ENCODE measurements around the gene DSCAML1. TPM values are rescaled to one million over a fixed set of nuclear protein-coding genes. Genes with fewer than 3 reads are reported as not detected.

Gene DSCAML1
- polyA plus RNA-seq, 2 donors: 0.04 TPM

- H3K4me1 ChIP-seq (ENCODE audit: control insufficient read depth in 2 of 2, insufficient read depth in 2 of 2, low read length in 1 of 2): peaks cover 3 to 9% of the 10 kb centered on the region in 2 donors
- peak overlapping the region in 1 of 2 donors; percentile 36 for H3K4me3 ChIP-seq (ENCODE audit: low read depth in 1 of 2, low read length in 2 of 2)
- WGBS, 2 donors: 5 to 7% methylated on average over 50 to 53 of the region's 53 CpGs
- H3K27ac ChIP-seq (ENCODE audit: low read depth in 2 of 2, low read length in 1 of 2): no peak overlapping the region
- H3K9me3 ChIP-seq (ENCODE audit: control insufficient read depth in 2 of 2, insufficient read depth in 1 of 2, low read depth in 1 of 2, low read length in 1 of 2): no peaks in the 10 kb centered on the region
- peaks cover 13 to 14% of the 10 kb centered on the region in 2 donors for H3K27me3 ChIP-seq (ENCODE audit: control insufficient read depth in 1 of 2, insufficient read depth in 2 of 2, low read length in 2 of 2)
- no peaks in the 10 kb centered on the region for H3K36me3 ChIP-seq (ENCODE audit: control insufficient read depth in 2 of 2, insufficient read depth in 2 of 2, low read length in 1 of 2)
Observed at GRCh38 chr11:117795638-117796455, 1.2 kb downstream of the DSCAML1 start.

- Histone ChIP-seq H3K27me3 (ENCODE audit: control insufficient read depth in 1 of 2, insufficient read depth in 2 of 2, low read length in 2 of 2) (peaks cover 13 to 14% of the 10 kb centered on the region in 2 donors), H3K27ac (ENCODE audit: low read depth in 2 of 2, low read length in 1 of 2) (no peak overlapping the region), H3K4me3 (ENCODE audit: low read depth in 1 of 2, low read length in 2 of 2) (peak overlapping the region in 1 of 2 donors; percentile 1), H3K36me3 (ENCODE audit: control insufficient read depth in 2 of 2, insufficient read depth in 2 of 2, low read length in 1 of 2) (no peaks in the 10 kb centered on the region), H3K4me1 (ENCODE audit: control insufficient read depth in 2 of 2, insufficient read depth in 2 of 2, low read length in 1 of 2) (peaks cover 3 to 9% of the 10 kb centered on the region in 2 donors), H3K9me3 (ENCODE audit: control insufficient read depth in 2 of 2, insufficient read depth in 1 of 2, low read depth in 1 of 2, low read length in 1 of 2) (no peaks in the 10 kb centered on the region)
- WGBS, 2 donors: 45 to 48% methylated on average over 29 of the region's 29 CpGs
Observed at GRCh38 chr11:117794772-117795629, 2.0 kb downstream of the DSCAML1 start.

DNA sequence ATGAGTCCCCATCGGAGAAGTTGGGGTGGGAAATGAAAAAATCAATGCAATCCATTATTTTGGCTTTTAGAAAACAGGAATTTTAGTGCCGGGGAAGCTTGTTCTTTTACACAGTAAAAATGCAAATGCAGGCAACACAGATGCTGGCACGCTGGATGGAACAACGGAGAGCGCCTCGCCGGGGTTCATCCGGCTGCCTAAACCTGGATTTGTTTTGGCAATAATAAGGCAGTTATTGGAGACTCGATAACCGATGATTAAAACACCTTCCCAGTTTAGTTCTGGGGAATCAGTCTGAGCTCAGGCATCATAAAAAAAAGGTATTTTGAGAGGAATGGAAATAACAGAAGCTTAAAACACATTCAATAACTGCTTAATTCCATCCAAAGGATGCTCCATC lies 2.9 kb downstream of the DSCAML1 start:
- Histone ChIP-seq H3K4me3 (ENCODE audit: low read depth in 1 of 2, low read length in 2 of 2) (no peak overlapping the region), H3K4me1 (ENCODE audit: control insufficient read depth in 2 of 2, insufficient read depth in 2 of 2, low read length in 1 of 2) (peaks cover 3 to 9% of the 10 kb centered on the region in 2 donors), H3K36me3 (ENCODE audit: control insufficient read depth in 2 of 2, insufficient read depth in 2 of 2, low read length in 1 of 2) (no peaks in the 10 kb centered on the region), H3K27me3 (ENCODE audit: control insufficient read depth in 1 of 2, insufficient read depth in 2 of 2, low read length in 2 of 2) (peaks cover 11 to 14% of the 10 kb centered on the region in 2 donors), H3K27ac (ENCODE audit: low read depth in 2 of 2, low read length in 1 of 2) (no peak overlapping the region), H3K9me3 (ENCODE audit: control insufficient read depth in 2 of 2, insufficient read depth in 1 of 2, low read depth in 1 of 2, low read length in 1 of 2) (no peaks in the 10 kb centered on the region)
- 83 to 89% methylated on average over 10 of the region's 10 CpGs for WGBS, 2 donors

GRCh38 chr11:117793583-117793982 lies 3.4 kb downstream of the DSCAML1 start:
- H3K9me3 ChIP-seq (ENCODE audit: control insufficient read depth in 2 of 2, insufficient read depth in 1 of 2, low read depth in 1 of 2, low read length in 1 of 2): no peaks in the 10 kb centered on the region
- 92% methylated on average over 9 of the region's 9 CpGs for WGBS, 2 donors
- no peak overlapping the region for H3K4me3 ChIP-seq (ENCODE audit: low read depth in 1 of 2, low read length in 2 of 2)
- no peaks in the 10 kb centered on the region for H3K36me3 ChIP-seq (ENCODE audit: control insufficient read depth in 2 of 2, insufficient read depth in 2 of 2, low read length in 1 of 2)
- no peak overlapping the region for H3K27ac ChIP-seq (ENCODE audit: low read depth in 2 of 2, low read length in 1 of 2)
- peaks cover 11 to 14% of the 10 kb centered on the region in 2 donors for H3K27me3 ChIP-seq (ENCODE audit: control insufficient read depth in 1 of 2, insufficient read depth in 2 of 2, low read length in 2 of 2)
- H3K4me1 ChIP-seq (ENCODE audit: control insufficient read depth in 2 of 2, insufficient read depth in 2 of 2, low read length in 1 of 2): peaks cover 3 to 9% of the 10 kb centered on the region in 2 donors

GRCh38 chr11:117792992-117793391 lies 4.0 kb downstream of the DSCAML1 start:
- H3K27ac ChIP-seq (ENCODE audit: low read depth in 2 of 2, low read length in 1 of 2): no peak overlapping the region
- peaks cover 3 to 9% of the 10 kb centered on the region in 2 donors for H3K4me1 ChIP-seq (ENCODE audit: control insufficient read depth in 2 of 2, insufficient read depth in 2 of 2, low read length in 1 of 2)
- H3K27me3 ChIP-seq (ENCODE audit: control insufficient read depth in 1 of 2, insufficient read depth in 2 of 2, low read length in 2 of 2): peaks cover 11 to 14% of the 10 kb centered on the region in 2 donors
- no peaks in the 10 kb centered on the region for H3K36me3 ChIP-seq (ENCODE audit: control insufficient read depth in 2 of 2, insufficient read depth in 2 of 2, low read length in 1 of 2)
- H3K4me3 ChIP-seq (ENCODE audit: low read depth in 1 of 2, low read length in 2 of 2): no peak overlapping the region
- no peaks in the 10 kb centered on the region for H3K9me3 ChIP-seq (ENCODE audit: control insufficient read depth in 2 of 2, insufficient read depth in 1 of 2, low read depth in 1 of 2, low read length in 1 of 2)
- 86 to 87% methylated on average over 6 of the region's 6 CpGs for WGBS, 2 donors

DNA sequence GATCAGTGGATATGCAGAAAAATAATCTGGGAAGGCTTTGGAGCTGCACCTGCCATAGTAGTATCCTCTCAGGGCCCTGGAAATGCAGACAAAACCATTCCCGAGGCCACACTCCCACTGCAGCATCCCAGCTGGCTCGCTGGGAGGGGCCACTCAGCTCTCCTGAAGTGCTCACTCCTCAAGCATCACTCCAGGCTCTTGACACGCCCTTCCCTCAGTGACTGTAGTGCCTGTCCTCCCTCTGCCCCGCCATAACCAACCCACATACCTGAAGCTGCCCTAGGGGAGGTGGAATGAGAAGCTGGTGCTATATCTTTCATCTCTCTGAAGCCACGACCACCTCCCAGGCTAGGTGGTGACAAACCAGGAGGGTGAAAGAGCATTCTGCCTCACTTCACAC lies 4.8 kb downstream of the DSCAML1 start:
- WGBS, 2 donors: 73 to 77% methylated on average over 5 of the region's 5 CpGs
- no peaks in the 10 kb centered on the region for H3K36me3 ChIP-seq (ENCODE audit: control insufficient read depth in 2 of 2, insufficient read depth in 2 of 2, low read length in 1 of 2)
- no peak overlapping the region for H3K4me3 ChIP-seq (ENCODE audit: low read depth in 1 of 2, low read length in 2 of 2)
- no peak overlapping the region for H3K27ac ChIP-seq (ENCODE audit: low read depth in 2 of 2, low read length in 1 of 2)
- peaks cover 3 to 9% of the 10 kb centered on the region in 2 donors for H3K4me1 ChIP-seq (ENCODE audit: control insufficient read depth in 2 of 2, insufficient read depth in 2 of 2, low read length in 1 of 2)
- peaks cover 11 to 14% of the 10 kb centered on the region in 2 donors for H3K27me3 ChIP-seq (ENCODE audit: control insufficient read depth in 1 of 2, insufficient read depth in 2 of 2, low read length in 2 of 2)
- no peaks in the 10 kb centered on the region for H3K9me3 ChIP-seq (ENCODE audit: control insufficient read depth in 2 of 2, insufficient read depth in 1 of 2, low read depth in 1 of 2, low read length in 1 of 2)

DNA sequence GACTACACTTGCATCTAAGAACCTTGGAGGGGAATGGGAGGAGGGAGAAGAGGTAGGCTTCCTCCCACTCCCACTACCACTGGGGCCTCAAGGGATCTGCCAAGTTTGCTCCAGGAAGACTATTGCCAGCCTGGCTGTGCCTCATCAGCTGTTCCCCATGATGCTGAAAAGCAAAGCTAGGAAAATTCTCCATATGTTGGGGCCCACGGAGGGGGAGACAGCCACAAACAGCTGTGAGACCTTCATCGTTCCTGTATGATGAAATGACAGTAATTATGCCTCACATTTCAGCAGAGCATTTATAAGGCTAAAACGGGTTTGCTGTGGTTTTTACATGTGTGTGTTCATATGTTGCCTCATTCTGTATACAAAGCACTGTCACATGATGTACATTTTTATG lies 6.7 kb downstream of the DSCAML1 start:
- H3K27me3 ChIP-seq (ENCODE audit: control insufficient read depth in 1 of 2, insufficient read depth in 2 of 2, low read length in 2 of 2): peaks cover 6 to 14% of the 10 kb centered on the region in 2 donors
- no peaks in the 10 kb centered on the region for H3K4me1 ChIP-seq (ENCODE audit: control insufficient read depth in 2 of 2, insufficient read depth in 2 of 2, low read length in 1 of 2)
- H3K4me3 ChIP-seq (ENCODE audit: low read depth in 1 of 2, low read length in 2 of 2): no peak overlapping the region
- H3K27ac ChIP-seq (ENCODE audit: low read depth in 2 of 2, low read length in 1 of 2): no peak overlapping the region
- H3K36me3 ChIP-seq (ENCODE audit: control insufficient read depth in 2 of 2, insufficient read depth in 2 of 2, low read length in 1 of 2): no peaks in the 10 kb centered on the region
- 63 to 73% methylated on average over 3 of the region's 3 CpGs for WGBS, 2 donors
- no peaks in the 10 kb centered on the region for H3K9me3 ChIP-seq (ENCODE audit: control insufficient read depth in 2 of 2, insufficient read depth in 1 of 2, low read depth in 1 of 2, low read length in 1 of 2)

DNA sequence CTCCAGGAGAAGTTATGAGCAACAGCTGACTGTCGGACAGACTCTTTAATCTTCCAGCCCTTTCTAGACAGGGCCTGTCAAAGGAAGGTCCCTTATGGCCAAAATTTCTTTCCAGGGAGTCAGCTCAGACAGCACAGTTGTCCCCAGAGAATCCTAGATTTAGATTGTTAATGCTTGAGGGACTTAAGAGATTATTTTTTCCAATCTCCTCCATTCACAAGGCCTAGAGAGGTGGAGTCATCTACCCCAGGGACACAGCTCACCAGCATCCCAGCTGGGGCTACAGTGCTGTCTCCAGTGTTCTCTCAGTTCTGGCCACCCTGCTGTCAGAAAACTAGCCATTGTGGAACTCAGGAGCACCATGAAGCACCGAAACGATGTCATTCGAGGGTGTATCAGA lies 7.8 kb downstream of the DSCAML1 start:
- Histone ChIP-seq H3K36me3 (ENCODE audit: control insufficient read depth in 2 of 2, insufficient read depth in 2 of 2, low read length in 1 of 2) (no peaks in the 10 kb centered on the region), H3K27me3 (ENCODE audit: control insufficient read depth in 1 of 2, insufficient read depth in 2 of 2, low read length in 2 of 2) (peaks cover 0 to 10% of the 10 kb centered on the region in 2 donors), H3K4me3 (ENCODE audit: low read depth in 1 of 2, low read length in 2 of 2) (no peak overlapping the region), H3K9me3 (ENCODE audit: control insufficient read depth in 2 of 2, insufficient read depth in 1 of 2, low read depth in 1 of 2, low read length in 1 of 2) (no peaks in the 10 kb centered on the region), H3K4me1 (ENCODE audit: control insufficient read depth in 2 of 2, insufficient read depth in 2 of 2, low read length in 1 of 2) (no peaks in the 10 kb centered on the region), H3K27ac (ENCODE audit: low read depth in 2 of 2, low read length in 1 of 2) (no peak overlapping the region)
- 81 to 82% methylated on average over 4 of the region's 4 CpGs for WGBS, 2 donors

- 44 to 52% methylated on average over 14 of the region's 14 CpGs for WGBS, 2 donors
- no peaks in the 10 kb centered on the region for H3K9me3 ChIP-seq (ENCODE audit: control insufficient read depth in 2 of 2, insufficient read depth in 1 of 2, low read depth in 1 of 2, low read length in 1 of 2)
- H3K27me3 ChIP-seq (ENCODE audit: control insufficient read depth in 1 of 2, insufficient read depth in 2 of 2, low read length in 2 of 2): no peaks in the 10 kb centered on the region
- no peaks in the 10 kb centered on the region for H3K36me3 ChIP-seq (ENCODE audit: control insufficient read depth in 2 of 2, insufficient read depth in 2 of 2, low read length in 1 of 2)
- H3K4me3 ChIP-seq (ENCODE audit: low read depth in 1 of 2, low read length in 2 of 2): no peak overlapping the region
- no peak overlapping the region for H3K27ac ChIP-seq (ENCODE audit: low read depth in 2 of 2, low read length in 1 of 2)
- H3K4me1 ChIP-seq (ENCODE audit: control insufficient read depth in 2 of 2, insufficient read depth in 2 of 2, low read length in 1 of 2): no peaks in the 10 kb centered on the region
Observed at GRCh38 chr11:117786135-117786870, 10.7 kb downstream of the DSCAML1 start.

All from esophagus (tissue), 2 donors.